GM21423 (cell line): ENCODE measurements around the gene LHPP.
"Not testable (repeated sequence)": the region's sequence is repeated elsewhere in the genome, so short reads cannot be mapped to it uniquely, and the experiment has no call there.

Experiments used
- ATAC-seq: cut with Tn5 transposase; IDR thresholded peaks from one replicate; pipeline ENCODE4 v1.9.1; 2021; ENCODE audit warnings: mild to moderate bottlenecking, moderate library complexity; ENCODE audit not compliant: unreplicated experiment

Gene LHPP

GRCh38 chr10:124568848-124569622 is 107.4 kb downstream of the LHPP start:
- ATAC-seq = no peak

GRCh38 chr10:124569623-124570470 is 108.2 kb downstream of the LHPP start:
- no peak for ATAC-seq

GRCh38 chr10:124570646-124571045 is 109.0 kb downstream of the LHPP start:
- ATAC-seq = no peak

GRCh38 chr10:124572751-124573150 is 111.1 kb downstream of the LHPP start:
- ATAC-seq = no peak

- ATAC-seq = no peak
Observed at GRCh38 chr10:124573726-124574455, 112.3 kb downstream of the LHPP start.

- ATAC-seq = no peak
Observed at GRCh38 chr10:124574456-124575070, 112.9 kb downstream of the LHPP start.

- ATAC-seq = no peak
Observed at GRCh38 chr10:124575107-124576035, 113.7 kb downstream of the LHPP start.

- no peak for ATAC-seq
Observed at GRCh38 chr10:124576526-124577420, 115.2 kb downstream of the LHPP start.

GRCh38 chr10:124577651-124578050 is 116.0 kb downstream of the LHPP start:
- no peak for ATAC-seq

- ATAC-seq = no peak
Observed at GRCh38 chr10:124578231-124579010, 116.8 kb downstream of the LHPP start.

GRCh38 chr10:124579011-124579399 is 117.4 kb downstream of the LHPP start:
- no peak for ATAC-seq

- ATAC-seq = no peak
Observed at GRCh38 chr10:124586142-124586541, 124.5 kb downstream of the LHPP start.

GRCh38 chr10:124587811-124588211 is 126.2 kb downstream of the LHPP start:
- no peak for ATAC-seq

- ATAC-seq = not testable (repeated sequence)
Observed at GRCh38 chr10:124588341-124588735, 126.7 kb downstream of the LHPP start.

GRCh38 chr10:124588736-124589490 is 127.3 kb downstream of the LHPP start:
- no peak for ATAC-seq

- ATAC-seq = no peak
Observed at GRCh38 chr10:124589491-124590041, 127.9 kb downstream of the LHPP start.
